Left colon (tissue), 2 donors: ENCODE measurements around the gene STRBP. TPM values are rescaled to one million over a fixed set of nuclear protein-coding genes. Genes with fewer than 3 reads are reported as not detected.

Source experiments
- ATAC-seq: fragments of 200-7000 bp; cut with Tn5 transposase; one replicate; pipeline ENCODE4 v1.9.1; 2020; ENCODE audit warnings: mild to moderate bottlenecking, moderate library complexity
- DNase-seq, 2 donors: peaks; one replicate each; pipeline ENCODE4 v3.0.0-alpha.2; 2020
- intact Hi-C, 2 donors: fragments of 100-400 bp; cut with DNase I in 1 of 2; cut with micrococcal nuclease in 1 of 2; formaldehyde crosslinking; loops; one replicate each; pipeline versions ENCODE4 v1.11.2 to v1.14.0; 2022; cut with DNase I, micrococcal nuclease
- total RNA-seq, 2 donors: library from RNA; stranded (reverse); fragmentation: NEBNext Ultra II Directional; extraction: Animal tissue kit (Norgen Biotek cat#: 25700); gene quantifications; one replicate each; pipeline ENCODE4 v1.2.1, GENCODE V29; 2021
- donor health status: DM: no; HTN: no; CAD: no.
- donor health status: DM: yes; HTN: yes; CAD: no.

The STRBP gene
- total RNA-seq, 2 donors from 2014 or later, result 46.5 to 47.2 TPM

DNA sequence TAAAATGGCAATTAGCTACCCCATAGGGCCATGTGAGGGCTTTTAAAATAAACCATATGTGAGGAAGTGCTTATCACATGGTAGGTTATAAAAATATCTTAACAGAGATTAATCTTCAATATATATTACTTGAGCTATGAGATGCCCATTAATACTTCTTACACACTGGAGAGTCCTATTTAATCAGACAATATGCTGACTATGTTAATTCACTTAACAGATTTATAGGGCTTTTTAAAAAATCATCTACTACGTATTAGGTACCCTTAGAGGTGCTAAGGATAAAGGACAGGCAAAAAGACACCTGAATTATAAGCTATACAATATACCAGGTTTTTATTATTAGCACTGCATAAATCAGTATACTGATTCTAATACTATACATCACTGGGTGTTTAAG, 102.6 kb downstream of the STRBP start:
- ATAC-seq (no peak), DNase-seq (no peak)
- intact Hi-C loops, result no loop called here

DNA sequence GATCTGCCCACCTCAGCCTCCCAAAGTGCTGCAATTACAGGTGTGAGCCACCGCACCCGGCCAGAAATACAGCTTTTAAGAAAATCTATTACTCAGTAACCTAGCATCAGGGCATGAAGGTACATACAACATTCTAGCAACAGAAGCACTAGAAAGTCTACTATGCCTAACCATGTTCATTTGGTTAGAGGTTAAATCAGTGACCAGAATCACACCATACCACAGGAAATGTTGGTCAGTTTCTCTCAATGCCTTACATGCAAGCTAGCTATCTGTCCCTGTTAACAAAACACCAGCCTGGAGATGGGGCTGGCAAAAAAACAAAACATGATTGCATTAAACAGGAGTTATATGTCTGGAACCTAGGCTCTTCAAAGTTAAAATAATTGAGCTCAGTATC, 104.1 kb downstream of the STRBP start:
- ATAC-seq, result no peak
- no peak for DNase-seq
- intact Hi-C loops, result no loop called here

DNA sequence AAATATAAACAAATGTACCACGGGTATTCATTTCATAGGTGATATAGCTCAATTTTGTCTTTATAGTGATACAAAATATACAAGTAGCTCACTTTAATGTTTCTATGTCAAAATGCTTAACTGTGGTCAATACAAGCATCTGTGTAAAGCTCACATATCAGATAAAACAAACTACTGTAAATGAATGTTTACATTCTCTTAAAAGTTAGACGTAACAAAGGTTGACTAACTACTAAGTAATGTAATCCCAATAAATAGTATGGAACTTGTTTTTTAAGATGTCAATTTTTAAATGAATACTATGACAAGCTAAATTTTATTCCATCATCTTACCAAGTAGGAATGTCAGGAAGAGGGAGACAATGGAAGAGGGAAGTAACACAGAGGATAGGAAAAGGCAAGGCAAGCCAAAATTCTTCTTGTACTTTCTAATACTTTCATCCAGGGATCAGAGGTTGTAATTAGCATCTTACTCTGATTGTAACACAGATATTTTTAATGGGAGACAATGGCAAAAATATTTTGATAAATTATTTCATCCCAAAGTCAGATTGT, 105.5 kb downstream of the STRBP start:
- intact Hi-C loops, result no loop called here

GRCh38 chr9:123162360-123162759, 106.0 kb downstream of the STRBP start:
- ATAC-seq (peak; percentile 60), DNase-seq (no peak)
- intact Hi-C loops, result no loop called here

More for the DNA sequence above, 105.5 kb downstream of the STRBP start:
- ATAC-seq, result no peak
- no peak for DNase-seq

- no peak for ATAC-seq
- DNase-seq, result no peak
- intact Hi-C loops, result no loop called here
Observed at GRCh38 chr9:123157221-123157620, 111.2 kb downstream of the STRBP start.

DNA sequence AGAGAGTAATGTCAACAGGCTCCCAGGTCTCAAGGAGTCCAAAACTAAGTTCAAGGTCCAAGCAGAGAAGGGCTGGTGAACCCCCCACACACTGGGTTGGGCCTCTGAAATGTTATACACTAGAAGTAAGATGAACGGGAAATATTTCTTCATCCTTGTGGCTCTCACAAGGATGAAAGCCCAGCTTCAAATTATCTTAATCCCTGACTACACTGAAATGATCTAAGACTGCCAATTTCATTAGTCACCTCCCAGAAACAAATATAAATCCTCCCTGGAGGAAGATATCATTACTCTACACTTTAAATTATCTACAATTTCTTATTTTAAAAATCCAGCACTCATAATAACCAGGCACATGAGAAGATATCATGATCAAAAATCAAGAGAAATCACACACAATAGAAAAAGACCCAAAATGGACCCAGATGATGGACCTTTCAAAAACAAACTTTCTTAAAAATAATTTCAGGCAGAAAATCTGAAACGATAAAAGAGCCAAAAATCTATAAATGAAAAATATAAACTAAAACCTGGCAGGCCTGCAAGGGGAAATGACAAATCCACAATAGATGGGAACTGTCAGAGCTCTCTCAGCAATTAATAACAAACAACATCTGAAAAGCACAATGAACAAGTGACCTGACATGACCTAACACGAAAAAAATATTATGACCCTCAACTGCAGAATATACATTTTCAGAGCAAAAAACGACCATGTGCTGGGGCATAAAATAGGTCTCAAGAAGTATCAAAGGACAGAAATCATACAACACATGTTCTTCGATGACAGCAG, 117.5 kb downstream of the STRBP start:
- no peak for DNase-seq
- ATAC-seq, result no peak
- intact Hi-C loops, result no loop called here

DNA sequence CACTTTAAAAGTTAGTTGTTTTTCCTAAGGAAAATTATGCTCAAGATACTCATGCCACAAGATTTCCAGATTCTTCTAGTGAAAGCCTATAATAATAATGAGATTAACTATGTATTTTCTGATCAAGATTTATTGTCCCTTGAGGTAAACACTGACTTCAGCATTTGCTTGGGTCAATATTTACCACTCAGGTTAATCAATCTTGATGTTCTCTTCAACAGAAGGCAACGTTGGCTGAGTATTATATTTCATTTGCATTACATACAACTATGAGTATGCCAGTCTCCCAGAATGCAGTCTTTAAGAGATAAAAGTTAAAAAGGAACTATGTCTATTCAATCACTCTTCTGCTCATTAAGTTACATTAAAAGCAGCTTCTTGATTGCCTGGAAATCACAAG, 119.3 kb downstream of the STRBP start:
- no peak for DNase-seq
- intact Hi-C loops, result no loop called here
- ATAC-seq, result no peak

GRCh38 chr9:123138163-123138562, 130.2 kb downstream of the STRBP start:
- intact Hi-C loops, result no loop called here
- DNase-seq (no peak), ATAC-seq (no peak)

DNA sequence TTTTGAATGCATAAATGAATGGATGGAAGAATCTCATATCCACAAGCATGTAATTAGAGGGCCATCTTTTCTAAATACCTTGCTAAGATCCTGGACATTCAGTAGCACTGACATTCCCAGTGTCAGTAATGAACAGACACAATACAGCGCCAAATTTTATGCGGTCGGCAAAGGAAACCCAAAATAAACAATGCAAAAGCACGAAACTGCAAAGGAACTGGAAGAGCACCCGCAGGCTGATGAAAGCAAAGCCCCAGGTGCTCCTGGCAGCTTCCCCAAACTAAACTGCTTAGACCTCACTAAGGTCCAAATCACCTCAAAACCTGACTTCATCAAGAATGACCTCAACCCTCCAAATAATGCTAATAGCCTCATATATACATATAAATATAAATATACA, 133.0 kb downstream of the STRBP start:
- DNase-seq, result no peak
- ATAC-seq, result no peak
- intact Hi-C loops, result no loop called here

DNA sequence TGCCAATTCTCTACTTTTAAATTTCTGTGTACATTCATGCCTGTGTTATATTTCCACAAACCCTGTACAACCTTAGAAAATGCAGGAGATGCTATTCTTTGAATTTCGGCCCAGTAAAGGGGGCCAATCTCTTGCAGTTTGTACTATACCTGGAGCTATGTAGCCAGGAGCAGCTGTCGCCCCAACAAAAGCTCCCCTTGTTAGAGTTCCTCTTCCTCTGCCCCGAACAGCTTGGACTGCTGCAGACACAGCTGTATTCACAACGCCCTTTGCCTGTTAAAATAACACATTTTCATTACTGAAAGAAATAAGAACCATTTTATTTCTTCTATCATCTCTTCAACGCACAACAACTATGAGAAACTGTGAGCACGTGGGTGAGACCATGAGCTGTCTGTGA, 135.7 kb downstream of the STRBP start:
- DNase-seq (no peak), ATAC-seq (no peak)
- intact Hi-C loops, result no loop called here

DNA sequence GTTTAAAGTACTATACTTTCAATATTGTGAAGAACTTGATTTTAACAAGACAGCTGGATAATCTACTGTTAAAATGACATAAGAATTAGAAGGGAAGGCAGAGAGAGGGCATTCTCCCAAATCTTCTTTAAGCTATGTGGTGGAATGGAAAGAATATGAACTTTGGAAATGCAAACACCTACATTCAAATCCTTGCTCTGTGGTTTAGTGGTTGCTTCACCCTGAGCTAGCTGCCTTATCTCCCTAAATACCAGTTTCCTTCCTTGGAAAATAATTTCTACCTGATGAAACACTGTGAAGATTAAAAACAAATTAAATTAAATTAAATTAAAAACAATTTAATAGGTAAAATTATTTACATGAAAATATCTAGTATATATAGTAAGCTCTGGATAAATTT, 136.4 kb downstream of the STRBP start:
- no peak for ATAC-seq

DNA sequence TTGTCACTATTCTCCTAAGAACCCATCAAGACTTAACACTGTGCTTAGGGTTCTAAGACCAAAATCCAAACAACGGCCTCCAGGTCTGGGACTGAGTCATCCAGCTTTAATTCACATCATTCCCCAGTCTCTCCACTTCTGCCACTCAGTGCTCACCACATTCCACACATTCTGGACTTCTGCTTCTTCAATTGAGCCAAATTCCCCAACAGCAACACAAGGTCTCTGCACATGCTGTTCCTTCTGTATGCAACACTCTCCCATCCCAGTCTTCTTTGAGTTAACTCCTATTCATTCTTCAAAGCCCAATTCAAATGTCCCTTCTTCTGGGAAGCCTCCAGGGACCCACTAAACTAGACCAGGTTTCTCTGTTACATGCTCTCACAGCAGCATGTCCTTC, 137.1 kb downstream of the STRBP start:
- ATAC-seq, result no peak
- intact Hi-C loops, result no loop called here
- no peak for DNase-seq

More for the DNA sequence above, 136.4 kb downstream of the STRBP start:
- no peak for DNase-seq
- intact Hi-C loops, result no loop called here

DNA sequence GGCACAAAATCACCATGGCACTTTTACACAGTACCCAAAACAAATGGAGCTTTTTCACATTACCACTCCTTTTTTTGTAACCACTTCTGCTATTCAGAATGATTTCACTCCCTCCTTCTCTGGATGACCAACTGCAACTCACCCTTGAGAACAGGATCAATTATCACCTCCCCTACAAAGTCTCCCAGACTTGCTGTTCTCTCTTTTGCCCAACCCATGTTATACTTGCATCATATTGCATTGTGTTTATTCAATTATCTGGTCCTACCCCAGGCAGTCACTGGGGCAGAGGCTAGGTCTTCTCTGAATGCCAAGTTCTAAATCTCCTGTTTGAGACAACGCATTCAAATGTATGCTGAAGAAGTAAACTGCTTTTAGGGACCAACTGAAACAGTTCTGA, 139.0 kb downstream of the STRBP start:
- no peak for DNase-seq
- no peak for ATAC-seq
- intact Hi-C loops, result no loop called here

DNA sequence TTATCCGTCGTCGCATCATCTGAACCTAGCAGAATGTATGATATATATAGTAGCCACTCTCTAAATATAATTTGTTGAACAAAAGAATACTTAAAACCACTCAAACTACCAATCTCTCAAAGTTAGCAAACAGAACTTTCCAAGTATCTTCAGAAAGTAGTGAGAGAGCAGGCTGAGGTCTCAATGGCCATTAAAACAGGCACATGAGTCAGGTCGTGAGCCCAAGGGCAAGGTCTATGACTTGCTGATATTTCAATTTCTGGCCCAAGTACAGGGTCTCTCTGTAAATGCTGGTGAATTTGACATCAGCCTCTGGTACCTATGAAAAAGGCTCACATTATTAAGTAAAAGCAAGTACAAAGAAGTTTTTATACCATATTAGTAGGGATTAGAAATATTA, 139.8 kb downstream of the STRBP start:
- DNase-seq (no peak), ATAC-seq (no peak)
- intact Hi-C loops, result no loop called here

DNA sequence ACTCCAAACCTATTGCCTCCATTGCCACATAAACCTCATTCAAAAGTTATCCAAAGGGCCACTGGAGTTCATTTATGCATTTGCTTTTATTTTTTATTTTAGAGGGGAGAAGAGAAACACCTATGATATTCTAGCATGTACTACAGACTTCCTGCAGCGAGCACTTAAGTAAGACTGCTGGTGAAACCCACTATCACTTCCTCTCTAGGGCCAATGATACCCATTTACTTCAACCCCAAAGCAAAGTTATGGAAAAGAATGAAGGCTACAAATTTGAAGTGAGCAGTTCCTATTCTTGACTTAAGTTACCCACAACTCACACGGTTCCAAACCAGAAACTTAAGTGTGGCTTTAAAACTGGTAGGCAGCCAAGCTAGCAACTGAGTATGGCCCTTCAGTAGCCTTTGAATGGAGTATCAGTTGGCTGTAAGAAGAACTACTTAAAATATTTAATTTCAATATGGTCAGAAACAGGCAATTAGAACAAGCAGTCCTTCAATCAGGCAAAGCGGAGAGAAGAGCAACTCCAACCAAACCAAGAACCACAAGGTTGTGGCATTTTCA, 140.8 kb downstream of the STRBP start:
- ATAC-seq (no peak), DNase-seq (no peak)
- intact Hi-C loops, result no loop called here

- DNase-seq, result no peak
- peak; percentile 50 for ATAC-seq
- intact Hi-C loops, result no loop called here
Observed at GRCh38 chr9:123121457-123121856, 146.9 kb downstream of the STRBP start.

- intact Hi-C loops, result no loop called here
- DNase-seq (no peak), ATAC-seq (no peak)
Observed at GRCh38 chr9:123120953-123121352, 147.4 kb downstream of the STRBP start.

GRCh38 chr9:123120131-123120530, 148.3 kb downstream of the STRBP start:
- ATAC-seq (no peak), DNase-seq (no peak)
- intact Hi-C loops, result no loop called here

GRCh38 chr9:123119566-123119965, 148.8 kb downstream of the STRBP start:
- intact Hi-C loops, result no loop called here
- ATAC-seq (peak; percentile 15), DNase-seq (no peak)

GRCh38 chr9:123116036-123116435, 152.3 kb downstream of the STRBP start:
- intact Hi-C loops, result no loop called here

More at GRCh38 chr9:123116036-123116435, 152.3 kb downstream of the STRBP start:
- DNase-seq (no peak), ATAC-seq (no peak)
